H9 (cell line): ENCODE measurements around the gene ATG9B. TPM values are rescaled to one million over a fixed set of nuclear protein-coding genes. Genes with fewer than 3 reads are reported as not detected.

Experiments
- DNase-seq: peaks from one replicate; pipeline ENCODE4 v3.0.0-alpha.2; 2017
- H2AFZ ChIP-seq: one replicate; pipeline ENCODE4 v1.6.1; 2013; ENCODE audit warnings: mild to moderate bottlenecking, low read length, control low read depth, moderate library complexity
- H2AK5ac ChIP-seq: 2 replicates; pipeline ENCODE4 v1.6.1; 2013; ENCODE audit warnings: low read length, control low read depth, mixed read lengths; ENCODE audit not compliant: insufficient read length
- H2BK120ac ChIP-seq: one replicate; pipeline ENCODE4 v1.6.1; 2013; ENCODE audit warnings: low read depth, mild to moderate bottlenecking, low read length, control low read depth, inconsistent platforms; ENCODE audit not compliant: poor library complexity, severe bottlenecking
- H2BK12ac ChIP-seq: 2 replicates; pipeline ENCODE4 v1.6.1; 2013; ENCODE audit warnings: low read length, control low read depth, mixed read lengths, low read depth; ENCODE audit not compliant: insufficient read length
- H2BK15ac ChIP-seq: 2 replicates; pipeline ENCODE4 v1.6.1; 2013; ENCODE audit warnings: low read depth, low read length, control low read depth
- H2BK20ac ChIP-seq: one replicate; pipeline ENCODE4 v1.6.1; 2013; ENCODE audit warnings: low read depth, mild to moderate bottlenecking, low read length, control low read depth, inconsistent platforms; ENCODE audit not compliant: poor library complexity, severe bottlenecking
- H2BK5ac ChIP-seq: 2 replicates; pipeline ENCODE4 v1.6.1; 2013; ENCODE audit warnings: low read length, control low read depth, mixed read lengths; ENCODE audit not compliant: insufficient read length
- H3K14ac ChIP-seq: 2 replicates; pipeline ENCODE4 v1.6.1; 2013; ENCODE audit warnings: low read length, control low read depth; ENCODE audit not compliant: insufficient read depth
- H3K18ac ChIP-seq: 2 replicates; pipeline ENCODE4 v1.6.1; 2013; ENCODE audit warnings: low read depth, mild to moderate bottlenecking, mixed read lengths, low read length, control low read depth; ENCODE audit not compliant: insufficient read length
- H3K23ac ChIP-seq: 2 replicates; pipeline ENCODE4 v1.6.1; 2013; ENCODE audit warnings: low read length, control low read depth, mixed read lengths, low read depth; ENCODE audit not compliant: insufficient read length
- H3K23me2 ChIP-seq: 2 replicates; pipeline ENCODE4 v1.6.1; 2013; ENCODE audit warnings: low read depth, mild to moderate bottlenecking, mixed read lengths, low read length, control low read depth; ENCODE audit not compliant: insufficient read length, poor library complexity, severe bottlenecking
- H3K27ac ChIP-seq: 2 replicates; pipeline ENCODE4 v1.5.1; 2013; ENCODE audit warnings: low read length, control low read depth, mixed read lengths, low read depth; ENCODE audit not compliant: insufficient read length
- H3K27me3 ChIP-seq: 2 replicates; pipeline ENCODE4 v1.6.1; 2013; ENCODE audit warnings: low read length, control low read depth, inconsistent platforms; ENCODE audit not compliant: insufficient read depth
- H3K4ac ChIP-seq: 2 replicates; pipeline ENCODE4 v1.6.1; 2013; ENCODE audit warnings: low read depth, mild to moderate bottlenecking, control low read depth, inconsistent platforms, low read length, moderate library complexity
- H3K4me1 ChIP-seq: 2 replicates; pipeline ENCODE4 v1.6.1; 2013; ENCODE audit warnings: low read length, control low read depth, inconsistent platforms; ENCODE audit not compliant: insufficient read depth
- H3K4me2 ChIP-seq: 2 replicates; pipeline ENCODE4 v1.6.1; 2013; ENCODE audit warnings: low read length, control low read depth, mixed read lengths; ENCODE audit not compliant: insufficient read length, insufficient read depth
- H3K56ac ChIP-seq: 2 replicates; pipeline ENCODE4 v1.6.1; 2013; ENCODE audit warnings: low read depth, mild to moderate bottlenecking, mixed read lengths, low read length, control low read depth; ENCODE audit not compliant: insufficient read length
- H3K79me1 ChIP-seq: 2 replicates; pipeline ENCODE4 v1.6.1; 2013; ENCODE audit warnings: low read depth, mild to moderate bottlenecking, moderate library complexity, low read length, control low read depth, inconsistent platforms; ENCODE audit not compliant: insufficient read depth, poor library complexity, severe bottlenecking
- H3K79me2 ChIP-seq: 2 replicates; pipeline ENCODE4 v1.6.1; 2013; ENCODE audit warnings: low read length, control low read depth, inconsistent platforms; ENCODE audit not compliant: insufficient read depth
- H3K9ac ChIP-seq: 2 replicates; pipeline ENCODE4 v1.6.1; 2013; ENCODE audit warnings: low read length, control low read depth, mixed read lengths; ENCODE audit not compliant: insufficient read length; ENCODE audit errors: extremely low read depth
- H3K9me3 ChIP-seq: one replicate; pipeline ENCODE4 v1.6.1; 2013; ENCODE audit warnings: low read depth, low read length, inconsistent platforms; ENCODE audit not compliant: control insufficient read depth
- H3T11ph ChIP-seq: one replicate; pipeline ENCODE4 v1.6.1; 2013; ENCODE audit warnings: mild to moderate bottlenecking, low read length, control low read depth, inconsistent platforms
- H4K20me1 ChIP-seq: one replicate; pipeline ENCODE4 v1.6.1; 2013; ENCODE audit not compliant: control insufficient read depth, insufficient read length, insufficient read depth
- H4K5ac ChIP-seq: 2 replicates; pipeline ENCODE4 v1.6.1; 2013; ENCODE audit warnings: low read depth, mild to moderate bottlenecking, mixed read lengths, low read length, control low read depth; ENCODE audit not compliant: insufficient read length
- H4K8ac ChIP-seq: replicated peaks from 2 replicates; pipeline ENCODE4 v1.6.1; 2013; ENCODE audit warnings: low read length, control low read depth, mixed read lengths, low read depth; ENCODE audit not compliant: insufficient read length
- H4K91ac ChIP-seq: 2 replicates; pipeline ENCODE4 v1.6.1; 2013; ENCODE audit warnings: low read depth, mild to moderate bottlenecking, moderate library complexity, mixed read lengths, low read length, control low read depth; ENCODE audit not compliant: insufficient read length
- H3K27ac Mint-ChIP-seq, 3 experiments: 2 replicates in 2 of 3; 3 replicates in 1 of 3; pipeline ENCODE4 v1.8.0; 2020 to 2021; ENCODE audit warnings: mixed read lengths in 3 of 3, mild to moderate bottlenecking in 1 of 3, moderate library complexity in 1 of 3
- H3K27me3 Mint-ChIP-seq: 2 replicates; pipeline ENCODE4 v1.8.0; 2021; ENCODE audit warnings: low read depth, mild to moderate bottlenecking, moderate library complexity, mixed read lengths
- H3K36me3 Mint-ChIP-seq, 3 experiments: 2 replicates in 2 of 3; 3 replicates in 1 of 3; pipeline ENCODE4 v1.8.0; 2020 to 2021; ENCODE audit warnings: low read depth in 3 of 3, mixed read lengths in 3 of 3; ENCODE audit not compliant: insufficient read depth in 1 of 3
- H3K4me1 Mint-ChIP-seq, 2 experiments: 2 replicates each; pipeline ENCODE4 v1.8.0; 2020; ENCODE audit warnings: mixed read lengths in 2 of 2
- H3K4me3 Mint-ChIP-seq, 2 experiments: 2 replicates in 1 of 2; 3 replicates in 1 of 2; pipeline ENCODE4 v1.8.0; 2020 to 2021; ENCODE audit warnings: mild to moderate bottlenecking in 2 of 2, mixed read lengths in 2 of 2, moderate library complexity in 1 of 2
- H3K9me3 Mint-ChIP-seq, 2 experiments: 2 replicates in 1 of 2; 3 replicates in 1 of 2; pipeline ENCODE4 v1.8.0; 2020; ENCODE audit warnings: mild to moderate bottlenecking in 2 of 2, mixed read lengths in 2 of 2, moderate library complexity in 1 of 2
- CTCF ChIP-seq: fragments of 200-600 bp; sonication (generic); conservative IDR thresholded peaks from 3 replicates; pipeline ENCODE4 v1.8.0; 2021; ENCODE audit warnings: antibody characterized with exemption, mild to moderate bottlenecking
- WGBS: extraction: QIAGEN DNeasy Blood & Tissue Kit; methylation state at CpG from one replicate; pipeline ENCODE4 v1.1.7; 2013; ENCODE audit warnings: missing lambda C conversion rate, low lambda C conversion rate, mixed read lengths; ENCODE audit not compliant: insufficient read length; ENCODE audit errors: extremely low coverage; 5-methylcytosine and 5-hydroxymethylcytosine counted together
- total RNA-seq: library from RNA; stranded (reverse); gene quantifications from 2 replicates; pipeline ENCODE4 v1.2.1, GENCODE V29; 2021

Gene ATG9B
- total RNA-seq, 1 experiment from 2014 or later = 1.5 TPM

- Mint-ChIP-seq H3K4me1 (peaks cover 18 to 20% of the 10 kb centered on the region in 2 experiments), H3K27me3 (peaks cover 1% of the 10 kb centered on the region; the same call in 1 of the 2 replicates), H3K36me3 (peaks cover 31 to 58% (median 57%) of the 10 kb centered on the region in 3 experiments), H3K4me3 (no peak overlapping the region), H3K27ac (no peak overlapping the region), H3K9me3 (no peaks in the 10 kb centered on the region; a peak in 1 of 5 replicates)
- Histone ChIP-seq H2BK20ac (no peak overlapping the region), H2AK5ac (no peak overlapping the region), H3K56ac (no peak overlapping the region), H3K14ac (no peak overlapping the region), H2BK12ac (no peak overlapping the region), H2BK5ac (no peak overlapping the region), H3K23me2 (no peaks in the 10 kb centered on the region), H4K8ac (no peak overlapping the region), H3K18ac (no peak overlapping the region), H3K4ac (no peak overlapping the region), H3K4me2 (no peak overlapping the region), H4K20me1 (no peaks in the 10 kb centered on the region), H3K27ac (no peak overlapping the region), H3K23ac (no peak overlapping the region), H2AFZ (no peak overlapping the region), H3K4me1 (no peaks in the 10 kb centered on the region), H3K9ac (no peak overlapping the region), H3K79me1 (no peaks in the 10 kb centered on the region), H3K9me3 (no peaks in the 10 kb centered on the region), H2BK120ac (no peak overlapping the region), H3K27me3 (no peaks in the 10 kb centered on the region), H3T11ph (no peak overlapping the region), H2BK15ac (no peak overlapping the region), H4K5ac (no peak overlapping the region), H4K91ac (no peak overlapping the region), H3K79me2 (no peaks in the 10 kb centered on the region)
- no peak for DNase-seq
- no peak for TF ChIP-seq CTCF
- WGBS = no CpG with 5 or more reads among the region's 17 CpGs
Measured at GRCh38 chr7:151073990-151074389, 49.7 kb upstream of the ATG9B start.
